GM12892 (cell line): ENCODE measurements around the gene TNFSF11. TPM values are rescaled to one million over a fixed set of nuclear protein-coding genes. Genes with fewer than 3 reads are reported as not detected.

Source experiments
- DNase-seq: peaks from one replicate; pipeline ENCODE4 v3.0.0; 2011; ENCODE audit not compliant: insufficient read length
- FAIRE-seq: peaks from 2 replicates; lab custom pipeline; 2011; peaks lifted over from hg19 to GRCh38; lab: Jason Lieb, UNC
- POLR2A ChIP-seq: IDR thresholded peaks from 2 replicates; pipeline ENCODE4 v1.6.1; 2011; ENCODE audit warnings: low read depth, low read length, control low read depth
- POLR2AphosphoS5 ChIP-seq: IDR thresholded peaks from 2 replicates; pipeline ENCODE4 v1.6.1; 2011; ENCODE audit warnings: low read depth, low read length, control low read depth
- TAF1 ChIP-seq: IDR thresholded peaks from 2 replicates; pipeline ENCODE4 v1.6.1; 2011; ENCODE audit warnings: low read depth, mild to moderate bottlenecking, control low read depth, low read length, borderline replicate concordance
- polyA plus RNA-seq: library from polyadenylated mRNA; unstranded; fragments of >200 nt; gene quantifications from one replicate; pipeline ENCODE4 v1.2.1, GENCODE V29; 2012; ENCODE audit warnings: missing spikeins, inconsistent platforms; ENCODE audit not compliant: missing spikeins

TNFSF11 gene
- polyA plus RNA-seq, result 41.3 TPM

GRCh38 chr13:42574011-42574410 is at the start of gene TNFSF11:
Gene TNFSF11 (plus strand): TSS chr13:42574152. CDS start chr13:42574304, 152 bp downstream.
- FAIRE-seq (peak; percentile 88), DNase-seq (peak; percentile 40)
- TF ChIP-seq TAF1 (no peak), POLR2AphosphoS5 (peak; percentile 61; the same call in 1 of the 2 replicates), POLR2A (peak; percentile 75; the same call in 1 of the 2 replicates)

GRCh38 chr13:42524487-42525034 is 49.4 kb upstream of the TNFSF11 start:
- DNase-seq (no peak), FAIRE-seq (peak; percentile 74)
- TF ChIP-seq POLR2A (no peak), POLR2AphosphoS5 (no peak), TAF1 (no peak)

DNA sequence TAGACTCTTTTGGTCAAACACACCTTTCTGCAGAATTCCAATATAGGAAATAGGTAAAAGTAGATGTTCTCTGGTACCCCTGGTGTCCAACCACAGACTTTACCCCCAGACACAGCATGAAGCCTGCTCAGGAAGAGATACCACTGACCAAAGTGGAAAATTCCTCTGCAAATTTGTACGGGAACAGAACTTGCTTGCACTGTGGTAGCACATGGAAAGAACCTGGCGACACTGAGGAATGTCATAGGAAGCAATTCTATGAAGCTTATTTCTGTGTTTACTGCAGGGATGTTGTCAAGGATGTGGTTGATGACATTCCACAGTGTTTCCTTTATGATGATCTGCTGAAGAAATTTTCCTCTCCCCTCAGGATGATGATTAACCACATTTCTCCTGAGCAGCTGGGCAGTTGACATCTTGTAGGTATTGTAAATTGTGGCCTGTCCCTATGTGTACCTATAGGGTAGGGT is 48.9 kb upstream of the TNFSF11 start:
- no peak for FAIRE-seq
- TF ChIP-seq POLR2A, result no peak
- TF ChIP-seq TAF1, result no peak
- TF ChIP-seq POLR2AphosphoS5, result no peak
- no peak for DNase-seq

- TF ChIP-seq POLR2A (no peak), POLR2AphosphoS5 (no peak), TAF1 (no peak)
- FAIRE-seq (peak; percentile 65), DNase-seq (no peak)
Measured at GRCh38 chr13:42526276-42526675, 47.7 kb upstream of the TNFSF11 start.

GRCh38 chr13:42526804-42527203 is 47.1 kb upstream of the TNFSF11 start:
- TF ChIP-seq TAF1 (no peak), POLR2A (no peak), POLR2AphosphoS5 (no peak)
- DNase-seq (no peak), FAIRE-seq (no peak)

DNA sequence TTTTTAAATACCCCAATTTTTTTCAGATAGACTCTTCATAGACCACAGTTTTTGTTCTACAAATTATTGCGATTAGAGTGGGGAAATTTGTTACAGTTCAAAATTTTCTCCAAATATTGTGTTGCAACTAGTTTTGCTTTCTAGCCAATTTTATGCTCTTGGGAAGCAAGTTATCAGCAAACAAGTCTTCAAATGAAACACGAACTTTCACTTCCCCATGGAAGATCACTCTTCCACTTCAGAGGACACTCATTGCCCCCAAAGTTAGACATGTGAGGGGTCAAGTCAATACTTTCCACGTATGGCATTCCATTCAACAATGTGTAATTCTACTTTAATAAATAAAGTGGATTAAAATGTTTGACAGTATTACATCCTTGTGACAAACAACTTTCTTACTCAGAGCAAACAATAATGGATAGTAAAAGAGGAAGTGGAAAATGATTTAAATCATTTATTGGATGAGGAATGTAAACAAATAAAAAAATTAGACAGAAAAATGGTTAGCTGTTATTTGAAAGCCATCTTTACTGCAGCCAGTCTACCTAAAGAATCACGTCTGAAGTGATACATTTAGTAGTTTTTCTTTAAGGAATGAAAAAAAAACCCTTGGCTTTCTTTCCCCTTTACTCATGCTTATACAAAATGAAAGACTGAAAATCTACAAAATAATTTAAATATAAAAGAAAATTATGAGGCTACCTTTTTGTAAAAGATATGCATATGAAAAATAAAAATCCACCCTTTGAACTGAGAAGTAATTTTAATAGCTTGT is 41.2 kb upstream of the TNFSF11 start:
- FAIRE-seq, result peak; percentile 95
- DNase-seq, result no peak
- no peak for TF ChIP-seq TAF1

DNA sequence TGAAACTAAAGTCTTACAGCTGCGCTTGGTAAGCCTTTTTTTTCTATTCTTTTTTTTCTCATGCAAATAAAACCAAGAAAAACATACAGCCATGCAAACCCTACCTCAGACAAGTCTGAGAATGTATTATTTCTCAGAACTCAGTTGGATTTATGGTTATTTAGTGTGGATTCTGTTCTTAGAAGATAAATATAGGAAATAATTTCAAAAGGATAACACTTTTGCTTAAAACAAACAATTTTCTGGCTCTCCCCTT is 40.7 kb upstream of the TNFSF11 start:
- TF ChIP-seq POLR2AphosphoS5 (no peak), TAF1 (no peak), POLR2A (no peak)
- FAIRE-seq, result peak; percentile 74
- DNase-seq, result no peak

DNA sequence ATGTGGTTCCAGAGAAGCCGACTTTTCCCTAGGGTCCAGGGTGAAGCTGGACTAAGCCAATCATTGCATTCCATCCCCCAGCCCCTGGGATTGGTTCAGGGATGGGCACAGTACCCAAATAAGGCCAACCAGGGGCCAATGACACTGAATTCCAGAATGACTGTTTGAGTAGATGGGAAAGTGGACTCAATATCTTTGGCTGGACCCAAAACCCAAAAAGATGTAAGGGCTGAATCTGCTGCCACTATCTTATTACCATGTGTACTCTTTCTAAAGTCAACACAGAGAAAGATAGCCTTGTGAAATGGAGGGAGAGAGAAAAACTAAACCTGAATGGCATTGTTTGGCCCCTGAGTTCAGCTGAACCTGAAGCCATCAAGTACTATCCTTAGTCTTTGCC is 39.2 kb upstream of the TNFSF11 start:
- FAIRE-seq (peak; percentile 30), DNase-seq (no peak)
- TF ChIP-seq TAF1 (no peak), POLR2AphosphoS5 (no peak), POLR2A (no peak)

DNA sequence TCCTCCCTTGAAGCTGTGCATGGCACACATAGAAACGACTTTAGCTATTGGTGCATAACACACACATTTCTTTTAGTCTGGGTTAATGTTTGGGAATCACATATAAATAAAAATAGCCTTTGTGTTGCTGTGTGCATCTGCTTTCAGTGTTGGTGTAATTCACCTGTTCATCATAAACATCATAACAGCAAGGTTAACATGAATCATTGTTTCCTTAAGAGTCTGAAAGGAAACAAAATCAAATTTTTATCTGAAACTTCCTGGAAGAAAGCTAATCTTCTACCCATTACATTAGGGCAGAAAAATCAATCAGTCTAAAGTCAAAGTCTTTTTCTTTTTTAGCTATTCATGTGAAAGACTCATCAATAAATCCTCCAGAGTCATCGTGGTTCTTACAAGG is 35.0 kb upstream of the TNFSF11 start:
- FAIRE-seq, result no peak
- no peak for TF ChIP-seq TAF1
- TF ChIP-seq POLR2AphosphoS5, result no peak
- no peak for TF ChIP-seq POLR2A

GRCh38 chr13:42539670-42540069 is 34.3 kb upstream of the TNFSF11 start:
- DNase-seq (no peak), FAIRE-seq (no peak)
- TF ChIP-seq TAF1 (no peak), POLR2A (no peak), POLR2AphosphoS5 (no peak)

More for the DNA sequence above, 35.0 kb upstream of the TNFSF11 start:
- no peak for DNase-seq

GRCh38 chr13:42543215-42543797 is 30.6 kb upstream of the TNFSF11 start:
- DNase-seq (no peak), FAIRE-seq (no peak)
- no peak for TF ChIP-seq TAF1
